Liver (tissue), 3 donors: ENCODE results near the gene CDS1.

Experiments
- EGR1 ChIP-seq, 2 donors: IDR thresholded peaks; 2 replicates each; pipeline ENCODE4 v1.6.1; 2016 to 2018; ENCODE audit warnings: antibody characterized with exemption in 2 of 2, low read depth in 2 of 2
- FOXA1 ChIP-seq: IDR thresholded peaks from 2 replicates; pipeline ENCODE4 v1.6.1; 2016; ENCODE audit warnings: antibody characterized with exemption
- FOXA2 ChIP-seq: IDR thresholded peaks from 2 replicates; pipeline ENCODE4 v1.6.1; 2016; ENCODE audit warnings: antibody characterized with exemption
- JUND ChIP-seq, 2 donors: IDR thresholded peaks; 2 replicates each; pipeline ENCODE4 v1.6.1; 2016; ENCODE audit warnings: antibody characterized with exemption in 2 of 2
- NR2F2 ChIP-seq: IDR thresholded peaks from 2 replicates; pipeline ENCODE4 v1.6.1; 2016; ENCODE audit warnings: antibody characterized with exemption
- RAD21 ChIP-seq, 2 donors: IDR thresholded peaks; 2 replicates each; pipeline ENCODE4 v1.6.1; 2016; ENCODE audit warnings: antibody characterized with exemption in 2 of 2, mild to moderate bottlenecking in 2 of 2
- RXRA ChIP-seq, 2 donors: IDR thresholded peaks; 2 replicates each; pipeline ENCODE4 v1.6.1; 2017 to 2018; ENCODE audit warnings: antibody characterized with exemption in 2 of 2, mild to moderate bottlenecking in 1 of 2
- YY1 ChIP-seq: IDR thresholded peaks from 2 replicates; pipeline ENCODE4 v1.6.1; 2016; ENCODE audit warnings: antibody characterized with exemption, mild to moderate bottlenecking
- TF ChIP-seq, protein P1 (sequence below): IDR thresholded peaks from 2 replicates; pipeline ENCODE4 v1.6.1; 2016; ENCODE audit warnings: antibody characterized with exemption
- TF ChIP-seq, protein P2 (sequence below): IDR thresholded peaks from 2 replicates; pipeline ENCODE4 v1.6.1; 2016; ENCODE audit warnings: antibody characterized with exemption
- TF ChIP-seq, protein P3 (sequence below): fragments of 150-350 bp; IDR thresholded peaks from 2 replicates; pipeline ENCODE4 v1.5.1; 2017; ENCODE audit warnings: improper control_type of control experiment, low read depth, low read length; ENCODE audit not compliant: missing input control
- TF ChIP-seq, protein P4 (sequence below): IDR thresholded peaks from 2 replicates; pipeline ENCODE4 v1.6.1; 2016; ENCODE audit warnings: antibody characterized with exemption
- TF ChIP-seq, protein P5 (sequence below): IDR thresholded peaks from 2 replicates; pipeline ENCODE4 v1.6.1; 2016; ENCODE audit warnings: antibody characterized with exemption, mild to moderate bottlenecking
- donor health status: healthy.
- donor health status: healthy.

DNA sequence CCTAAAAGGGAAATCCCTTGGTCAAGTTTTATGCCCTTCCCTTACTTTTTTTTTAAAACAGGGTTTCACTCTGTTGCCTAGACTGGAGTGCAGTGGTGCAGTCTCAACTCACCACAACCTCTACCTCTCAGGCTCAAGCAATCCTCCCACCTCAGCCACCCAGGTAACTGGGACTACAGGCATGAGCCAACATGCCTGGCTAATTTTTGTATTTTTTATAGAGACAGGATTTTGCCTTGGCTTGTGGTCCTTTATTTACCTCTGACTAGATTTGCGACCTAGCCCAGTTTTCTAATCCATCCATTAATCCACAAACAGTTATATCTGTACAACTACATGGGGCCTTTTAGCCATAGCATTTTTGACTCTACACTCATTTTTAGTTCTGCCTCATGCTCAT is 23.7 kb downstream of the CDS1 start:
- TF ChIP-seq JUND (IDR thresholded peaks at IDR 0.05) (no peak), RAD21 (IDR thresholded peaks at IDR 0.05) (no peak), YY1 (no peak), EGR1 (IDR thresholded peaks at IDR 0.05; ENCODE audit: low read depth in 2 of 2) (no peak), RXRA (IDR thresholded peaks at IDR 0.05) (no peak), FOXA1 (no peak), NR2F2 (no peak), FOXA2 (no peak)
- TF ChIP-seq, protein P1, sequence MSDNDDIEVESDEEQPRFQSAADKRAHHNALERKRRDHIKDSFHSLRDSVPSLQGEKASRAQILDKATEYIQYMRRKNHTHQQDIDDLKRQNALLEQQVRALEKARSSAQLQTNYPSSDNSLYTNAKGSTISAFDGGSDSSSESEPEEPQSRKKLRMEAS = no peak
- TF ChIP-seq, protein P2, sequence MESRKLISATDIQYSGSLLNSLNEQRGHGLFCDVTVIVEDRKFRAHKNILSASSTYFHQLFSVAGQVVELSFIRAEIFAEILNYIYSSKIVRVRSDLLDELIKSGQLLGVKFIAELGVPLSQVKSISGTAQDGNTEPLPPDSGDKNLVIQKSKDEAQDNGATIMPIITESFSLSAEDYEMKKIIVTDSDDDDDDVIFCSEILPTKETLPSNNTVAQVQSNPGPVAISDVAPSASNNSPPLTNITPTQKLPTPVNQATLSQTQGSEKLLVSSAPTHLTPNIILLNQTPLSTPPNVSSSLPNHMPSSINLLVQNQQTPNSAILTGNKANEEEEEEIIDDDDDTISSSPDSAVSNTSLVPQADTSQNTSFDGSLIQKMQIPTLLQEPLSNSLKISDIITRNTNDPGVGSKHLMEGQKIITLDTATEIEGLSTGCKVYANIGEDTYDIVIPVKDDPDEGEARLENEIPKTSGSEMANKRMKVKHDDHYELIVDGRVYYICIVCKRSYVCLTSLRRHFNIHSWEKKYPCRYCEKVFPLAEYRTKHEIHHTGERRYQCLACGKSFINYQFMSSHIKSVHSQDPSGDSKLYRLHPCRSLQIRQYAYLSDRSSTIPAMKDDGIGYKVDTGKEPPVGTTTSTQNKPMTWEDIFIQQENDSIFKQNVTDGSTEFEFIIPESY = no peak
- TF ChIP-seq, protein P3, sequence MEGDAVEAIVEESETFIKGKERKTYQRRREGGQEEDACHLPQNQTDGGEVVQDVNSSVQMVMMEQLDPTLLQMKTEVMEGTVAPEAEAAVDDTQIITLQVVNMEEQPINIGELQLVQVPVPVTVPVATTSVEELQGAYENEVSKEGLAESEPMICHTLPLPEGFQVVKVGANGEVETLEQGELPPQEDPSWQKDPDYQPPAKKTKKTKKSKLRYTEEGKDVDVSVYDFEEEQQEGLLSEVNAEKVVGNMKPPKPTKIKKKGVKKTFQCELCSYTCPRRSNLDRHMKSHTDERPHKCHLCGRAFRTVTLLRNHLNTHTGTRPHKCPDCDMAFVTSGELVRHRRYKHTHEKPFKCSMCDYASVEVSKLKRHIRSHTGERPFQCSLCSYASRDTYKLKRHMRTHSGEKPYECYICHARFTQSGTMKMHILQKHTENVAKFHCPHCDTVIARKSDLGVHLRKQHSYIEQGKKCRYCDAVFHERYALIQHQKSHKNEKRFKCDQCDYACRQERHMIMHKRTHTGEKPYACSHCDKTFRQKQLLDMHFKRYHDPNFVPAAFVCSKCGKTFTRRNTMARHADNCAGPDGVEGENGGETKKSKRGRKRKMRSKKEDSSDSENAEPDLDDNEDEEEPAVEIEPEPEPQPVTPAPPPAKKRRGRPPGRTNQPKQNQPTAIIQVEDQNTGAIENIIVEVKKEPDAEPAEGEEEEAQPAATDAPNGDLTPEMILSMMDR = no peak
- TF ChIP-seq, protein P4, sequence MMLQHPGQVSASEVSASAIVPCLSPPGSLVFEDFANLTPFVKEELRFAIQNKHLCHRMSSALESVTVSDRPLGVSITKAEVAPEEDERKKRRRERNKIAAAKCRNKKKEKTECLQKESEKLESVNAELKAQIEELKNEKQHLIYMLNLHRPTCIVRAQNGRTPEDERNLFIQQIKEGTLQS = no peak
- TF ChIP-seq, protein P5, sequence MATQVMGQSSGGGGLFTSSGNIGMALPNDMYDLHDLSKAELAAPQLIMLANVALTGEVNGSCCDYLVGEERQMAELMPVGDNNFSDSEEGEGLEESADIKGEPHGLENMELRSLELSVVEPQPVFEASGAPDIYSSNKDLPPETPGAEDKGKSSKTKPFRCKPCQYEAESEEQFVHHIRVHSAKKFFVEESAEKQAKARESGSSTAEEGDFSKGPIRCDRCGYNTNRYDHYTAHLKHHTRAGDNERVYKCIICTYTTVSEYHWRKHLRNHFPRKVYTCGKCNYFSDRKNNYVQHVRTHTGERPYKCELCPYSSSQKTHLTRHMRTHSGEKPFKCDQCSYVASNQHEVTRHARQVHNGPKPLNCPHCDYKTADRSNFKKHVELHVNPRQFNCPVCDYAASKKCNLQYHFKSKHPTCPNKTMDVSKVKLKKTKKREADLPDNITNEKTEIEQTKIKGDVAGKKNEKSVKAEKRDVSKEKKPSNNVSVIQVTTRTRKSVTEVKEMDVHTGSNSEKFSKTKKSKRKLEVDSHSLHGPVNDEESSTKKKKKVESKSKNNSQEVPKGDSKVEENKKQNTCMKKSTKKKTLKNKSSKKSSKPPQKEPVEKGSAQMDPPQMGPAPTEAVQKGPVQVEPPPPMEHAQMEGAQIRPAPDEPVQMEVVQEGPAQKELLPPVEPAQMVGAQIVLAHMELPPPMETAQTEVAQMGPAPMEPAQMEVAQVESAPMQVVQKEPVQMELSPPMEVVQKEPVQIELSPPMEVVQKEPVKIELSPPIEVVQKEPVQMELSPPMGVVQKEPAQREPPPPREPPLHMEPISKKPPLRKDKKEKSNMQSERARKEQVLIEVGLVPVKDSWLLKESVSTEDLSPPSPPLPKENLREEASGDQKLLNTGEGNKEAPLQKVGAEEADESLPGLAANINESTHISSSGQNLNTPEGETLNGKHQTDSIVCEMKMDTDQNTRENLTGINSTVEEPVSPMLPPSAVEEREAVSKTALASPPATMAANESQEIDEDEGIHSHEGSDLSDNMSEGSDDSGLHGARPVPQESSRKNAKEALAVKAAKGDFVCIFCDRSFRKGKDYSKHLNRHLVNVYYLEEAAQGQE = no peak
